Measurements from ENCODE around the gene KRT222.

The KRT222 gene

GRCh38 chr17:40664582-40665333 lies at the start of gene KRT222:
Gene KRT222, minus strand, starts transcription at chr17:40665177. Its CDS starts 78 bp downstream, at chr17:40665099.
- Histone ChIP-seq H3K36me3 (ENCODE audit: control insufficient read depth, insufficient read depth, low read length) (no peaks in the 10 kb centered on the region), H3K4me1 (ENCODE audit: control insufficient read depth, insufficient read depth, low read length) (no peaks in the 10 kb centered on the region), H3K27me3 (ENCODE audit: control insufficient read depth, insufficient read depth, low read length) (peaks cover 32% of the 10 kb centered on the region), H3K9me3 (ENCODE audit: control insufficient read depth, low read length) (no peaks in the 10 kb centered on the region), H3K4me3 (ENCODE audit: low read length) (no peak within 1 kb of the TSS), H3K9ac (ENCODE audit: low read length) (peak within 1 kb of the TSS; percentile 45)

- Histone ChIP-seq H3K4me1 (ENCODE audit: control insufficient read depth, insufficient read depth, low read length) (no peaks in the 10 kb centered on the region), H3K36me3 (ENCODE audit: control insufficient read depth, insufficient read depth, low read length) (no peaks in the 10 kb centered on the region), H3K4me3 (ENCODE audit: low read length) (no peak overlapping the region), H3K9ac (ENCODE audit: low read length) (no peak overlapping the region), H3K9me3 (ENCODE audit: control insufficient read depth, low read length) (no peaks in the 10 kb centered on the region), H3K27me3 (ENCODE audit: control insufficient read depth, insufficient read depth, low read length) (peaks cover 3% of the 10 kb centered on the region)
These were observed 49.5 kb upstream of the KRT222 start for GRCh38 chr17:40714473-40714872.

GRCh38 chr17:40707745-40708144 lies 42.8 kb upstream of the KRT222 start:
- H3K36me3 ChIP-seq (ENCODE audit: control insufficient read depth, insufficient read depth, low read length): no peaks in the 10 kb centered on the region
- H3K9me3 ChIP-seq (ENCODE audit: control insufficient read depth, low read length): no peaks in the 10 kb centered on the region
- H3K27me3 ChIP-seq (ENCODE audit: control insufficient read depth, insufficient read depth, low read length): peaks cover 9% of the 10 kb centered on the region
- H3K4me1 ChIP-seq (ENCODE audit: control insufficient read depth, insufficient read depth, low read length): no peaks in the 10 kb centered on the region
- no peak overlapping the region for H3K4me3 ChIP-seq (ENCODE audit: low read length)
- no peak overlapping the region for H3K9ac ChIP-seq (ENCODE audit: low read length)

GRCh38 chr17:40705584-40705983 lies 40.6 kb upstream of the KRT222 start:
- peaks cover 9% of the 10 kb centered on the region for H3K27me3 ChIP-seq (ENCODE audit: control insufficient read depth, insufficient read depth, low read length)
- no peak overlapping the region for H3K9ac ChIP-seq (ENCODE audit: low read length)
- H3K9me3 ChIP-seq (ENCODE audit: control insufficient read depth, low read length): no peaks in the 10 kb centered on the region
- no peak overlapping the region for H3K4me3 ChIP-seq (ENCODE audit: low read length)
- no peaks in the 10 kb centered on the region for H3K4me1 ChIP-seq (ENCODE audit: control insufficient read depth, insufficient read depth, low read length)
- H3K36me3 ChIP-seq (ENCODE audit: control insufficient read depth, insufficient read depth, low read length): no peaks in the 10 kb centered on the region

- Histone ChIP-seq H3K4me1 (ENCODE audit: control insufficient read depth, insufficient read depth, low read length) (no peaks in the 10 kb centered on the region), H3K27me3 (ENCODE audit: control insufficient read depth, insufficient read depth, low read length) (peaks cover 9% of the 10 kb centered on the region), H3K9ac (ENCODE audit: low read length) (no peak within 1 kb of the TSS), H3K4me3 (ENCODE audit: low read length) (no peak within 1 kb of the TSS), H3K9me3 (ENCODE audit: control insufficient read depth, low read length) (no peaks in the 10 kb centered on the region), H3K36me3 (ENCODE audit: control insufficient read depth, insufficient read depth, low read length) (no peaks in the 10 kb centered on the region)
These were observed 38.7 kb upstream of the KRT222 start, which contains the start of gene KRT24 for GRCh38 chr17:40703652-40704051. Gene KRT24, minus strand, starts transcription at chr17:40703752. Its CDS starts 59 bp downstream, at chr17:40703693.

- Histone ChIP-seq H3K9ac (ENCODE audit: low read length) (no peak overlapping the region), H3K36me3 (ENCODE audit: control insufficient read depth, insufficient read depth, low read length) (no peaks in the 10 kb centered on the region), H3K4me3 (ENCODE audit: low read length) (no peak overlapping the region), H3K4me1 (ENCODE audit: control insufficient read depth, insufficient read depth, low read length) (no peaks in the 10 kb centered on the region), H3K9me3 (ENCODE audit: control insufficient read depth, low read length) (no peaks in the 10 kb centered on the region), H3K27me3 (ENCODE audit: control insufficient read depth, insufficient read depth, low read length) (peaks cover 9% of the 10 kb centered on the region)
These were observed 37.3 kb upstream of the KRT222 start for GRCh38 chr17:40702271-40702670.

- Histone ChIP-seq H3K9ac (ENCODE audit: low read length) (no peak overlapping the region), H3K9me3 (ENCODE audit: control insufficient read depth, low read length) (no peaks in the 10 kb centered on the region), H3K27me3 (ENCODE audit: control insufficient read depth, insufficient read depth, low read length) (peaks cover 11% of the 10 kb centered on the region), H3K4me3 (ENCODE audit: low read length) (no peak overlapping the region), H3K4me1 (ENCODE audit: control insufficient read depth, insufficient read depth, low read length) (no peaks in the 10 kb centered on the region), H3K36me3 (ENCODE audit: control insufficient read depth, insufficient read depth, low read length) (no peaks in the 10 kb centered on the region)
These were observed 34.9 kb upstream of the KRT222 start for GRCh38 chr17:40699853-40700252.

GRCh38 chr17:40699371-40699770 lies 34.4 kb upstream of the KRT222 start:
- Histone ChIP-seq H3K9ac (ENCODE audit: low read length) (no peak overlapping the region), H3K27me3 (ENCODE audit: control insufficient read depth, insufficient read depth, low read length) (peaks cover 11% of the 10 kb centered on the region)

GRCh38 chr17:40697297-40697696 lies 32.3 kb upstream of the KRT222 start:
- Histone ChIP-seq H3K36me3 (ENCODE audit: control insufficient read depth, insufficient read depth, low read length) (no peaks in the 10 kb centered on the region), H3K27me3 (ENCODE audit: control insufficient read depth, insufficient read depth, low read length) (peaks cover 3% of the 10 kb centered on the region), H3K4me1 (ENCODE audit: control insufficient read depth, insufficient read depth, low read length) (no peaks in the 10 kb centered on the region), H3K4me3 (ENCODE audit: low read length) (no peak overlapping the region), H3K9me3 (ENCODE audit: control insufficient read depth, low read length) (no peaks in the 10 kb centered on the region), H3K9ac (ENCODE audit: low read length) (no peak overlapping the region)

More at GRCh38 chr17:40699371-40699770, 34.4 kb upstream of the KRT222 start:
- Histone ChIP-seq H3K36me3 (ENCODE audit: control insufficient read depth, insufficient read depth, low read length) (no peaks in the 10 kb centered on the region), H3K4me1 (ENCODE audit: control insufficient read depth, insufficient read depth, low read length) (no peaks in the 10 kb centered on the region), H3K4me3 (ENCODE audit: low read length) (no peak overlapping the region), H3K9me3 (ENCODE audit: control insufficient read depth, low read length) (no peaks in the 10 kb centered on the region)

GRCh38 chr17:40696651-40697072 lies 31.7 kb upstream of the KRT222 start:
- Histone ChIP-seq H3K4me1 (ENCODE audit: control insufficient read depth, insufficient read depth, low read length) (no peaks in the 10 kb centered on the region), H3K36me3 (ENCODE audit: control insufficient read depth, insufficient read depth, low read length) (no peaks in the 10 kb centered on the region), H3K27me3 (ENCODE audit: control insufficient read depth, insufficient read depth, low read length) (peaks cover 3% of the 10 kb centered on the region), H3K9me3 (ENCODE audit: control insufficient read depth, low read length) (no peaks in the 10 kb centered on the region), H3K4me3 (ENCODE audit: low read length) (no peak overlapping the region), H3K9ac (ENCODE audit: low read length) (no peak overlapping the region)

GRCh38 chr17:40695874-40696472 lies 31.0 kb upstream of the KRT222 start:
- H3K36me3 ChIP-seq (ENCODE audit: control insufficient read depth, insufficient read depth, low read length): no peaks in the 10 kb centered on the region
- no peaks in the 10 kb centered on the region for H3K4me1 ChIP-seq (ENCODE audit: control insufficient read depth, insufficient read depth, low read length)
- H3K9ac ChIP-seq (ENCODE audit: low read length): no peak overlapping the region
- peaks cover 3% of the 10 kb centered on the region for H3K27me3 ChIP-seq (ENCODE audit: control insufficient read depth, insufficient read depth, low read length)
- H3K9me3 ChIP-seq (ENCODE audit: control insufficient read depth, low read length): no peaks in the 10 kb centered on the region
- no peak overlapping the region for H3K4me3 ChIP-seq (ENCODE audit: low read length)

GRCh38 chr17:40694584-40694983 lies 29.6 kb upstream of the KRT222 start:
- Histone ChIP-seq H3K9ac (ENCODE audit: low read length) (no peak overlapping the region), H3K9me3 (ENCODE audit: control insufficient read depth, low read length) (no peaks in the 10 kb centered on the region), H3K36me3 (ENCODE audit: control insufficient read depth, insufficient read depth, low read length) (no peaks in the 10 kb centered on the region)

More at GRCh38 chr17:40694584-40694983, 29.6 kb upstream of the KRT222 start:
- no peaks in the 10 kb centered on the region for H3K4me1 ChIP-seq (ENCODE audit: control insufficient read depth, insufficient read depth, low read length)
- no peak overlapping the region for H3K4me3 ChIP-seq (ENCODE audit: low read length)
- peaks cover 3% of the 10 kb centered on the region for H3K27me3 ChIP-seq (ENCODE audit: control insufficient read depth, insufficient read depth, low read length)
